NCI-H82 treated with DMSO at 0.1 percent for 48 hours (cell line): ENCODE results near the gene RBBP6.

Experiments
- DNase-seq: peaks from one replicate; lab custom pipeline; 2025; ENCODE audit not compliant: unreplicated experiment; lab: John Stamatoyannopoulos, UW

The RBBP6 gene

GRCh38 chr16:24522751-24523150 is 16.6 kb upstream of the RBBP6 start:
- no peak for DNase-seq

GRCh38 chr16:24523569-24523968 is 15.8 kb upstream of the RBBP6 start:
- DNase-seq = no peak

GRCh38 chr16:24524855-24525677 is 14.3 kb upstream of the RBBP6 start:
- no peak for DNase-seq

GRCh38 chr16:24525970-24526559 is 13.3 kb upstream of the RBBP6 start:
- no peak for DNase-seq

GRCh38 chr16:24526701-24527495 is 12.5 kb upstream of the RBBP6 start:
- peak; percentile 88 for DNase-seq

- DNase-seq = no peak
Measured at GRCh38 chr16:24531166-24531565, 8.2 kb upstream of the RBBP6 start.

- no peak for DNase-seq
Measured at GRCh38 chr16:24534620-24535019, 4.7 kb upstream of the RBBP6 start.

GRCh38 chr16:24535827-24536226 is 3.5 kb upstream of the RBBP6 start:
- DNase-seq = no peak

- no peak for DNase-seq
Measured at GRCh38 chr16:24536671-24537070, 2.7 kb upstream of the RBBP6 start.

GRCh38 chr16:24537474-24538337 is 1.7 kb upstream of the RBBP6 start:
- DNase-seq = no peak

- peak; percentile 88 for DNase-seq
Measured at GRCh38 chr16:24538756-24539294, 541 bp upstream of the RBBP6 start.

GRCh38 chr16:24539850-24540601 is 660 bp downstream of the RBBP6 start:
- no peak for DNase-seq

- no peak for DNase-seq
Measured at GRCh38 chr16:24540602-24541210, 1.3 kb downstream of the RBBP6 start.

- no peak for DNase-seq
Measured at GRCh38 chr16:24541233-24541933, 2.0 kb downstream of the RBBP6 start.

GRCh38 chr16:24543949-24544348 is 4.6 kb downstream of the RBBP6 start:
- no peak for DNase-seq

- no peak for DNase-seq
Measured at GRCh38 chr16:24544640-24545039, 5.3 kb downstream of the RBBP6 start.

GRCh38 chr16:24550295-24550694 is 10.9 kb downstream of the RBBP6 start:
- no peak for DNase-seq

- DNase-seq = no peak
Measured at GRCh38 chr16:24552705-24553246, 13.4 kb downstream of the RBBP6 start.

GRCh38 chr16:24553983-24554382 is 14.6 kb downstream of the RBBP6 start:
- no peak for DNase-seq
